Stimulated activated CD4-positive, alpha-beta T cell treated with anti-CD3 and anti-CD28 coated beads, Interleukin-12 subunit alpha, Interleukin-12 subunit beta, amount 100 ng/mL, for 4 hours (primary cell): ENCODE data around the gene PLXND1.
"Not testable (repeated sequence)": the region's sequence is repeated elsewhere in the genome, so short reads cannot be mapped to it uniquely, and the experiment has no call there.

Experiments
- DNase-seq: peaks from one replicate; pipeline ENCODE4 v3.0.0-alpha.2; 2020

PLXND1 gene, protein sequence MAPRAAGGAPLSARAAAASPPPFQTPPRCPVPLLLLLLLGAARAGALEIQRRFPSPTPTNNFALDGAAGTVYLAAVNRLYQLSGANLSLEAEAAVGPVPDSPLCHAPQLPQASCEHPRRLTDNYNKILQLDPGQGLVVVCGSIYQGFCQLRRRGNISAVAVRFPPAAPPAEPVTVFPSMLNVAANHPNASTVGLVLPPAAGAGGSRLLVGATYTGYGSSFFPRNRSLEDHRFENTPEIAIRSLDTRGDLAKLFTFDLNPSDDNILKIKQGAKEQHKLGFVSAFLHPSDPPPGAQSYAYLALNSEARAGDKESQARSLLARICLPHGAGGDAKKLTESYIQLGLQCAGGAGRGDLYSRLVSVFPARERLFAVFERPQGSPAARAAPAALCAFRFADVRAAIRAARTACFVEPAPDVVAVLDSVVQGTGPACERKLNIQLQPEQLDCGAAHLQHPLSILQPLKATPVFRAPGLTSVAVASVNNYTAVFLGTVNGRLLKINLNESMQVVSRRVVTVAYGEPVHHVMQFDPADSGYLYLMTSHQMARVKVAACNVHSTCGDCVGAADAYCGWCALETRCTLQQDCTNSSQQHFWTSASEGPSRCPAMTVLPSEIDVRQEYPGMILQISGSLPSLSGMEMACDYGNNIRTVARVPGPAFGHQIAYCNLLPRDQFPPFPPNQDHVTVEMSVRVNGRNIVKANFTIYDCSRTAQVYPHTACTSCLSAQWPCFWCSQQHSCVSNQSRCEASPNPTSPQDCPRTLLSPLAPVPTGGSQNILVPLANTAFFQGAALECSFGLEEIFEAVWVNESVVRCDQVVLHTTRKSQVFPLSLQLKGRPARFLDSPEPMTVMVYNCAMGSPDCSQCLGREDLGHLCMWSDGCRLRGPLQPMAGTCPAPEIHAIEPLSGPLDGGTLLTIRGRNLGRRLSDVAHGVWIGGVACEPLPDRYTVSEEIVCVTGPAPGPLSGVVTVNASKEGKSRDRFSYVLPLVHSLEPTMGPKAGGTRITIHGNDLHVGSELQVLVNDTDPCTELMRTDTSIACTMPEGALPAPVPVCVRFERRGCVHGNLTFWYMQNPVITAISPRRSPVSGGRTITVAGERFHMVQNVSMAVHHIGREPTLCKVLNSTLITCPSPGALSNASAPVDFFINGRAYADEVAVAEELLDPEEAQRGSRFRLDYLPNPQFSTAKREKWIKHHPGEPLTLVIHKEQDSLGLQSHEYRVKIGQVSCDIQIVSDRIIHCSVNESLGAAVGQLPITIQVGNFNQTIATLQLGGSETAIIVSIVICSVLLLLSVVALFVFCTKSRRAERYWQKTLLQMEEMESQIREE (N-terminal part only)

DNA sequence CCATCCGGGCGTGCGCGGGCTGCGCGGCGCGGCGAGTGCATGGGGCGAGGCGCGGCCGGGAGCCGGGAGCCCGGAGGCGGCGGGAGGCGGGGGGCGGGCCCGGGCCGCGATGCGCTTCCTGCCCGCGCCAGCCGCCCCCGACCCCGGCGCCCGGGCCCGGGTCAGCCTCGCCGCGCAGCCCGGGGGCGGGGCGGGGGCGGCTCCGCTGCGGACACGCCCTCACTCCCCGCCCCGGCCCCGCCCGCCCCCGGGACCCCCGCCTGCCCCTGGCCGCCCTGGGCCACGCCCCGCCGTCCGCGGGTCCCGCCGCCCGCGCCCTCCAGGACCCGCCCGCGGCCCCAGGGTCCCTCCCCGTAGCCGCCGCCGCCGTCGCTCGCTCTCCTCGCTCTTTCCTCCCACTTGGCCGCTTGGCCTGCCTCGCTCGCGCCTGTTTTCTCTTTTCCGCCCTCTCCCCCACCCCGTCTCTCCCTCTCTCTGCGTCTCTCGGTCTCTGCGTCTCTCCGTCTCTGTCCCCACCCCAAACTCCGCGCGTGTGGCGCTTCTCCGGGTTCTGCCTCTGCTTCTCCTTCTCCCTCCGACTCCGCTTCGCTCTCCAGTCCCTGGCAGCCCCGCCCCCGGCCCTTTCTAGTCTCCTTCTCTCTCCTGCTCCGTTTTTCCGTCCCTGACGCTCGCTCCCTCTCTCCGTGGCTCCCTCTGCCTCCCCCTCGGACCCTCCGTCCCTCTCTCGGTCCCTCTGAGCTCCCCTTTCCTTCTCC lies at the start of gene PLXND1:
PLXND1 (minus strand) TSS at position 41 of the 755 bp plus-strand sequence; CDS start at position 4, 37 bp downstream.
- DNase-seq: peak; percentile 34

DNA sequence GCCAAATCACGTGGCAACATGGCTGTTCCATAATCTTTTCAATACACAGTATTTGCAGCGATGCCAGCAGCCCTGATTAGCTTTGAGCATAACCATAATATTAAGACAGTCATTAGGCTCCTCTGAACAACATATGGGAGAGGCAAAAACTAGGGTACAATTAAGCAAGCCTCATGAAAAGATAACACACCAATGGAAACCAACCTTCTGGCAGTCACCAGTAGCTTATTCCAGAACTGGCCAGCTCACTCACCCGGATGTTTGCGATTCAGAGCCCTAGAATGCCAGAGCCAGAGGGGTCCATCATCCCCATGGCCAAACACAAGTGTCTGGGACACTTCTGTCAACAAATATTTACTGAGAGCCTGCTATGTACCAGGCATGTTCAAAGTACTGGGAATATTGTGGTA lies 48.8 kb upstream of the PLXND1 start:
- DNase-seq: no peak

- no peak for DNase-seq
These were observed 47.7 kb upstream of the PLXND1 start for GRCh38 chr3:129654131-129654530.

GRCh38 chr3:129653019-129653418 lies 46.5 kb upstream of the PLXND1 start:
- DNase-seq: no peak

DNA sequence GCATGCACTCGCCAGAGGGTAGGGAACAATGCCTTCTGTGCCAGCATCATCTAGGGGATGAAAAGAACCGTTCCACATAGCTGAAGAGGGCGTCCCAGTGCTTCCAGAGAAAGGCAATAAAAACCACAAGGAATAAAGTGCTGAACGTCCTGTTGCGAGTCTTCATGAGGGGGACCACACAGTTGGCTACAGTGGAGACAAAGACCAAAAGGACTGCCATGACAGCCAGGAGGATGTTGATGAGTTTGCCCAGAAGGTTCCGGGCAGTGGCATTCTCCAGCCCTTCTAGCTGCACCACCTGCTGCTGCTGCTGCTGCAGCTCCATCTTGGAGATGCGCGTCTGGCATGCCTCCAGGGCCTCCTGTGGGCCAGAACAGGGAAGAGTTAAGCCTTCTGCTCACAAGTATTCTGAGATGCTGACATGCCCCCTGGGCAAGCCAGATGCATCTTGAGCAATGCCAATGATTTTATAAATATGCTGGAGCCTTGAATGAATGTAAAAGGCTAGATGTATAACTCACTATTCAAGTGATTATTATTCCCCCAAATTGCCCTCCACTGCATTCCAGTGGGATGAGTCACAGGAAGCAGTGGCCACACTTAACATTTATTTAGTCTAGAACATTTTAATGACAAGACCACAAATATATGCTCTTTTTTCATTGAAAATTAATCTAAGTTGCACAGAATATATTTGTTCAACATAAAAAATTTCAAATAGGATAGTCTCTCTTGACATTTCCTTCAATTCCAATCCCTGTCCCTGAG lies 45.1 kb upstream of the PLXND1 start:
- DNase-seq: no peak

- peak; percentile 35 for DNase-seq
These were observed 43.9 kb upstream of the PLXND1 start for GRCh38 chr3:129650256-129650872.

DNA sequence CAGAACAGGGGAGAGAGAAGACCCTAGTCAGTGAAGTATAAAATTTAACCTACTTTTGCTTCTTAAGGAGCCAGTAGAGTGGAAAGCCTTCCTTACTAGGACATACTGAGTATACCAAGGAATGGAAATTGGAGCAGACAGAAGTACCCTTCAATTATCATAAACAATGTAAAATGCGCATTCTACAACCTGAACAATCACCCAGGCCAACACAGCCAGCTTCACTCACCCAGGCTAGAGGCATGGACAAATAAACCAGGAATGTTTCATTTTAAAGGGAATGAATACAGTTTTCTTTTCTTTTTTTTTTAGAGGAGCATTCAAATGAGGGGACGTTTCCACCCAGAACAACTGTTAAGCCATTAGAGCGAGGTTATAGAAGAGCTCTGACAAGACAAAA lies 41.9 kb upstream of the PLXND1 start:
- DNase-seq: no peak

DNA sequence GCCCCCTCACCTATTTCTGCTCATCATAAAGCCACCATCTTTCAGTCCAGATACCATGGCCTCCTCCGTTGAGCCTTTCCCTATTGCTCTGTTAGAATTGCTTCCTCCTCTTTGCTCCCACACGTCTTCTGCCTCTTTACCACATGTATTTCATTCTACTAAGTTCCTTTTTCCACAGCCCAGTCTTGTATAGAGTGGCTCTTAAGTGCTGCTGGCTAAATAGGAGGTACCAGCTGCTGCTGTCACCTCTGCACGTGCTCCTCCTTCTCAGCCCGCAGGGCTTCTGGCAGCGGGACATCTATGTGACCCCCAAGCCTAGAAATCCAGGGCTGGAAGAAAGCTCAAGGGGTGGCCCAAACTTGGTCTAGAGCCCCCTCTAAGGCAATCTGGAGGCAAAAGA lies 38.8 kb upstream of the PLXND1 start:
- no peak for DNase-seq

- DNase-seq: no peak
These were observed 38.4 kb upstream of the PLXND1 start for GRCh38 chr3:129644836-129645235.

- not testable (repeated sequence) for DNase-seq
These were observed 35.2 kb upstream of the PLXND1 start for GRCh38 chr3:129641567-129642260.

DNA sequence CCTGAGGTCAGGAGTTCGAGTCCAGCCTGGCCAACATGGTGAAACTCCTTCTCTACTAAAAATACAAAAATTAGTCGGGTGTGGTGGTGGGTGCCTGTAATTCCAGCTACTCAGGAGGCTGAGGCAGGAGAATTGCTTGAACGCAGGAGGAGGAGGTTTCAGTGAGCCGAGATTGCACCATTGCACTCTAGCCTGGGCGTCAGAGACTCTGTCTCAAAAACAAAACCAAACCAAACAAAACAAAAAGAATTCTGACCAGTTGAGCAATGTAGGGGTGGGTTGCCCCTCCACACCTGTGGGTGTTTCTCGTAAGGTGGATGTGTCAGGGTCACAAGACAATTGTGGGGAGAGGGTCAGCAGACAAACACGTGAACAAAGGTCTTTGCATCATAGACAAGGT lies 34.5 kb upstream of the PLXND1 start:
- DNase-seq: not testable (repeated sequence)

GRCh38 chr3:129638481-129638880 lies 32.0 kb upstream of the PLXND1 start:
- no peak for DNase-seq

- no peak for DNase-seq
These were observed 29.6 kb upstream of the PLXND1 start for GRCh38 chr3:129636082-129636481.

- no peak for DNase-seq
These were observed 29.2 kb upstream of the PLXND1 start for GRCh38 chr3:129635656-129636055.

GRCh38 chr3:129633751-129634481 lies 27.4 kb upstream of the PLXND1 start:
- DNase-seq: no peak

DNA sequence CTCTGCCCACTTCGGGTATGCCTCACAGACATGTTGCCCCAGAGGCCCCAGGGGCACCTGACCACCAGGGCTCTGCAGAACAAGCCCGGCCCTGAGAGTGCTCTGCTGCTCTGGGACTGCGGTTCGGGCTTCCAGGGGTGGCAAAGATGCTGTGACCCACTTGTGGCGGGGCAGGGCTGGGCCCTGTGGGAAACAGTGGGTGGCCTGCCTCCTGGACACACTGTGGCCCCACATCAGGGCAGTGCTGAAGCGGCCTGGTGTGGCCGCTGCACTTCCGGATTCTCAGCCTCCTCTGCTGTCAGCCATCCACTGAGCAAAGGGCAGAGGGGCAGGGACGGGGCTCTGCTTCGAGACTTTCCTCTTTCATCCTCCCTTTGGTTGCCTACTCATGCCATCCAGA lies 26.5 kb upstream of the PLXND1 start:
- no peak for DNase-seq

- DNase-seq: no peak
These were observed 26.1 kb upstream of the PLXND1 start for GRCh38 chr3:129632556-129632955.

GRCh38 chr3:129632056-129632455 lies 25.6 kb upstream of the PLXND1 start:
- DNase-seq: no peak

DNA sequence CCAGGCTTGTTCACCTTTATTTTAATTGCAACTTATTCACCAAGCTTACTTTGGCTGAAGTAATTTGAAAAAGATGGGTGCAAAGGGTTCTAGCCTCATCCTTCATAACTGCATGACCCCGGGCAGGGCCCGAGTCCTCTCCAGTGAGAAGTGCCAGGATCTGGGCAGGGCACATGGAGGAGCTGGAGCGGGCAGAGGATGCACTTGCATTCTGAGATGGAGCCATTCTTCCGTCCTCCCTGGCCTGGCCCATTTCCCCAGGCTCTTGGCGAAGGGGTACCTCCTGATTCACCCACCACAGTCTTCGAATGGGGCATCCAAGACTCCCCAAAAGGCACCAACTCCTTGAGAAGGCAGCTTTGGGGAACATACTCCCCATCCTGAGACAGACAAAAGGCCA lies 22.5 kb upstream of the PLXND1 start:
- no peak for DNase-seq

DNA sequence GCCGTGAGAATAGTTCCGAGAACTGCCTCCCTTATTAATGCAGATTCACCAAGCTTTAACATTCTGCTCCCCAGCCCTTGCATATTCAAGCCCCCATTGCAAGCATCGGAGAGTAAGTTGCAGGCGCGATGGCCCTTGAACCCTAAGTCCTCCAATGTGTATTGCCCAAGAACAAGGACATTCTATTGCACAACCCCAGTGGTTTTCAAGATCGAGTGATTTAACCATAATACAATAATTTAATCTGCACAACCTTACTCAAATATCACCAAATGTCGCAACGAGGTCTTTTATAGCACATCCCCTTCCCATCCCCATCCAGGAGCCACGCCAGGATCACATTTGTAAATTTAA lies 21.7 kb upstream of the PLXND1 start:
- DNase-seq: no peak
